Prostate gland (tissue), 2 donors: ENCODE measurements around the gene FAM193A. TPM values are rescaled to one million over a fixed set of nuclear protein-coding genes. Genes with fewer than 3 reads are reported as not detected.
"Not testable (repeated sequence)": the region's sequence is repeated elsewhere in the genome, so short reads cannot be mapped to it uniquely, and the experiment has no call there.

Source experiments
- DNase-seq: peaks from one replicate; pipeline ENCODE4 v3.0.0-alpha.2; 2019; ENCODE audit warnings: low spot score
- H3K27ac ChIP-seq, 2 donors: fragments of 200-600 bp; sonication (generic); 2 replicates each; pipeline ENCODE4 v1.5.1; 2017 to 2019
- H3K27me3 ChIP-seq: fragments of 200-600 bp; sonication (generic); replicated peaks from 2 replicates; pipeline ENCODE4 v1.5.1; 2019; ENCODE audit not compliant: insufficient read depth
- H3K36me3 ChIP-seq, 2 donors: fragments of 200-600 bp; sonication (generic); 1 replicate in 1 of 2; 2 replicates in 1 of 2; pipeline versions ENCODE4 v1.5.1 to v1.8.1; 2017 to 2019
- H3K4me1 ChIP-seq: fragments of 200-600 bp; sonication (generic); replicated peaks from 2 replicates; pipeline ENCODE4 v1.5.1; 2019
- H3K4me3 ChIP-seq, 2 donors: fragments of 200-600 bp; sonication (generic); 2 replicates each; pipeline ENCODE4 v1.5.1; 2017 to 2019
- H3K9me3 ChIP-seq: fragments of 200-600 bp; sonication (generic); 2 replicates; pipeline ENCODE4 v1.5.1; 2017
- POLR2A ChIP-seq: fragments of 450-650 bp; IDR thresholded peaks from one replicate; pipeline ENCODE4 v1.6.1; 2016; ENCODE audit warnings: antibody characterized with exemption, mild to moderate bottlenecking
- POLR2AphosphoS5 ChIP-seq: sonication (generic); formaldehyde crosslinking; IDR thresholded peaks from one replicate; pipeline ENCODE4 v1.6.1; 2017; ENCODE audit warnings: antibody characterized with exemption
- WGBS: methylation state at CpG from one replicate; pipeline ENCODE4 v1.1.5; 2018; 5-methylcytosine and 5-hydroxymethylcytosine counted together
- intact Hi-C: fragments of 100-400 bp; cut with DNase I; formaldehyde crosslinking; loops from one replicate; pipeline ENCODE4 v1.14.2; 2022
- total RNA-seq, 2 donors: library from RNA; depleted of rRNA; stranded (reverse); fragments of >200 nt; gene quantifications; one replicate each; pipeline ENCODE4 v1.1.0, GENCODE V29; 2016
- TF ChIP-seq, protein P1 (sequence below), 4 experiments: fragments of 200-600 bp in 2 of 4; fragments of 450-650 bp in 2 of 4; sonication (generic) in 2 of 4; IDR thresholded peaks; 1 replicate in 3 of 4; 2 replicates in 1 of 4; pipeline ENCODE4 v1.5.1; 2016 to 2019; ENCODE audit warnings: antibody characterized with exemption in 4 of 4, mild to moderate bottlenecking in 2 of 4, moderate library complexity in 2 of 4

Gene FAM193A
- total RNA-seq, 2 donors from 2014 or later: 24.1 to 53.1 TPM

DNA sequence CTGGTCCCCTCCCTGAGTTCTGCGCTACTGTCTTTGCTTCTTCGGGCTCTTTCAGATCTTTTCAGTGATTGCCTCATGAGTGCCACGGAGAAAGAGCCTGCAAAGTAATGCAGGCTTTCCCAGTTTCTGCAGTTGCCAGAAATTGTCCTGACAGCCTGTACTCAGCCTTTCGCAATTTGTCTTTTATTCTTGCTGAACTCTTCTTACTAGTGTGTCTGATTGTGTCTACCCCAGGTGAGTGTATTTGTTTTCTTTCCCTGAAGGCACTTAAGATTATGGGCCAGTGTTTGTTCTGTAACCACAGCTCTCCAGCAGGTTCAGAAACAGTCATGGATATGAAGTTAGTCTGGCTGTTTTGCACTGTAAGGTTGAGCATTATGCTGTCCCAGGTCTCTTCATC is 47.1 kb downstream of the FAM193A start:
- H3K27me3 ChIP-seq: no peaks in the 10 kb centered on the region
- H3K4me1 ChIP-seq: peaks cover 8% of the 10 kb centered on the region
- H3K27ac ChIP-seq: no peak overlapping the region
- no peaks in the 10 kb centered on the region for H3K9me3 ChIP-seq
- TF ChIP-seq POLR2AphosphoS5 (peak; percentile 70), POLR2A (no peak)
- WGBS: 8% methylated on average over 4 of the region's 4 CpGs
- H3K4me3 ChIP-seq: peak overlapping the region in 1 of 2 donors; percentile 1
- peak; percentile 36 for DNase-seq
- intact Hi-C loops: no loop called here
- H3K36me3 ChIP-seq: no peaks in the 10 kb centered on the region

DNA sequence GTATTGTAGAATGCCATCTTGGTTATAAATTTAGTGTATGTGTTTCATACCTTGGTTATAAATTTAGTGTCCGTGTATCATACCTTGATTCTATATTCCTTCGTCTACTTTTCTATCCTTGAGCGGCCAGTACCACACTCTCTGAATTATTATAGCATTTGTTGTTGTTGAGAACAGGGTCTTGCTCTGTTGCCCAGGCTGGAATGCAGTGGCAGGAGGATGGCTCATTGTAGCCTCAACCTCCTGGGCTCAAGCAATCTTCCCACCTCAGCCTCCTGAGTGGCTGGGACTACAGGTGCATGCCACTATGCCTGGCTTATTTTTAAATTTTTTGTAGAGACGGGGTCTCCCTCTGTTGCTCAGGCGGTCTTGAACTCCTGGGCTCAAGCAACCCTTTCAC is 50.1 kb downstream of the FAM193A start:
- Histone ChIP-seq H3K27me3 (no peaks in the 10 kb centered on the region), H3K27ac (no peak overlapping the region), H3K36me3 (no peaks in the 10 kb centered on the region), H3K9me3 (no peaks in the 10 kb centered on the region), H3K4me3 (no peak overlapping the region), H3K4me1 (peaks cover 8% of the 10 kb centered on the region)
- no peak for TF ChIP-seq POLR2AphosphoS5
- TF ChIP-seq, protein P1, sequence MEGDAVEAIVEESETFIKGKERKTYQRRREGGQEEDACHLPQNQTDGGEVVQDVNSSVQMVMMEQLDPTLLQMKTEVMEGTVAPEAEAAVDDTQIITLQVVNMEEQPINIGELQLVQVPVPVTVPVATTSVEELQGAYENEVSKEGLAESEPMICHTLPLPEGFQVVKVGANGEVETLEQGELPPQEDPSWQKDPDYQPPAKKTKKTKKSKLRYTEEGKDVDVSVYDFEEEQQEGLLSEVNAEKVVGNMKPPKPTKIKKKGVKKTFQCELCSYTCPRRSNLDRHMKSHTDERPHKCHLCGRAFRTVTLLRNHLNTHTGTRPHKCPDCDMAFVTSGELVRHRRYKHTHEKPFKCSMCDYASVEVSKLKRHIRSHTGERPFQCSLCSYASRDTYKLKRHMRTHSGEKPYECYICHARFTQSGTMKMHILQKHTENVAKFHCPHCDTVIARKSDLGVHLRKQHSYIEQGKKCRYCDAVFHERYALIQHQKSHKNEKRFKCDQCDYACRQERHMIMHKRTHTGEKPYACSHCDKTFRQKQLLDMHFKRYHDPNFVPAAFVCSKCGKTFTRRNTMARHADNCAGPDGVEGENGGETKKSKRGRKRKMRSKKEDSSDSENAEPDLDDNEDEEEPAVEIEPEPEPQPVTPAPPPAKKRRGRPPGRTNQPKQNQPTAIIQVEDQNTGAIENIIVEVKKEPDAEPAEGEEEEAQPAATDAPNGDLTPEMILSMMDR (IDR thresholded peaks at IDR 0.05): no peak
- TF ChIP-seq POLR2A: no peak
- DNase-seq: no peak
- 90% methylated on average over 5 of the region's 5 CpGs for WGBS
- intact Hi-C loops: no loop called here

DNA sequence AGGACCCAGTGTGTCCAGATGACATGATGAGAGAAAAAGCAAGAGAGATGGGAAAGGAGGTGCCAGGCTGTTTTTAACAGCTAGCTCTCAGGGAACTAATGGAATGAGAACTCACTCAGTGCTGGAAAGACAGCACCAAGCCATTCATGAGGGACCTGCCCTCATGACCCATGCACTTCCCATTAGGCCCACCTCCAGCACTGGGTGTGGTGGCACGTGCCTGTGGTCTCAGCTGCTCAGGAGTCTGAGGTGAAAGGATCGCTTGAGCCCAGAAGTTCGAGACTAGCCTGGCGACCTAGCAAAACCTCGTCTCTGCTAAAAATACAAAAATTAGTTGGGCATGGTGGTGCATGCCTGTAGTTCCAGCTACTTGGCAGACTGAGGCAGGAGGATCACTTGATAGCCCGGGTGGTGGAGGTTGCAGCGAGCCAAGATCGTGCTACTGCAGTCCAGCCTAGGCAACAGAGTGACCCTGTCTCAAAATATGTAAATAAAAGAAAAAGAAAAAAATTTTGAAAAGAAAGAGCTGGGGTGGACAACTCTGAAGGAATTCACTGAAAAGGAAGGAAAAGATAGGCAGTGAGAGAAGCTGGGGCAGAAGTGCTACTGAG is 50.9 kb downstream of the FAM193A start:
- H3K4me3 ChIP-seq: no peak overlapping the region
- intact Hi-C loops: no loop called here
- H3K27ac ChIP-seq: no peak overlapping the region
- H3K36me3 ChIP-seq: no peaks in the 10 kb centered on the region
- peaks cover 8% of the 10 kb centered on the region for H3K4me1 ChIP-seq
- TF ChIP-seq, protein P1 (IDR thresholded peaks at IDR 0.05): no peak
- TF ChIP-seq POLR2A (no peak), POLR2AphosphoS5 (no peak)
- H3K9me3 ChIP-seq: no peaks in the 10 kb centered on the region
- H3K27me3 ChIP-seq: no peaks in the 10 kb centered on the region
- WGBS: 41% methylated on average over 8 of the region's 8 CpGs
- no peak for DNase-seq

DNA sequence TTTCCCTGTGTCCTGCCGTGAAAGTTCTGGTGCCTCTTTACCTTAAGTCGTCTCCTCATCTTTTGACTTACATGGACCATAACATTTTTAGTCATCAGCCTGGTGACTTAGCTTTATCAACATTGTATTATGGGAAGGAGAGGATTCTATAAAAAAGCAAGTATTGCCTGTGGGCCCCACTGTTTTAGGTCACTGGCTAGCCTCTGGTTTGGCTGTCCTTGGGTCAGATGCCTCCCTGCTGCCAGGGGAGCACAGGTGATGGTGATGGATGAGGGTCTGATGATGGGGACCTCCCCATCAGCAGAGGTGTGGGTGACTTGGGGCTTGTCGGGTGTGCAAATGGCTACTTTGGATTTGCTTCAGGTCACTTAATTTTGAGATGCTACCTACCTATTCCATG is 51.8 kb downstream of the FAM193A start:
- no peak overlapping the region for H3K4me3 ChIP-seq
- no peaks in the 10 kb centered on the region for H3K9me3 ChIP-seq
- H3K4me1 ChIP-seq: peaks cover 2% of the 10 kb centered on the region
- H3K36me3 ChIP-seq: no peaks in the 10 kb centered on the region
- intact Hi-C loops: no loop called here
- TF ChIP-seq POLR2A (no peak), POLR2AphosphoS5 (no peak)
- TF ChIP-seq, protein P1 (IDR thresholded peaks at IDR 0.05): no peak
- no peaks in the 10 kb centered on the region for H3K27me3 ChIP-seq
- no peak for DNase-seq
- no peak overlapping the region for H3K27ac ChIP-seq
- 91% methylated on average over 3 of the region's 3 CpGs for WGBS

DNA sequence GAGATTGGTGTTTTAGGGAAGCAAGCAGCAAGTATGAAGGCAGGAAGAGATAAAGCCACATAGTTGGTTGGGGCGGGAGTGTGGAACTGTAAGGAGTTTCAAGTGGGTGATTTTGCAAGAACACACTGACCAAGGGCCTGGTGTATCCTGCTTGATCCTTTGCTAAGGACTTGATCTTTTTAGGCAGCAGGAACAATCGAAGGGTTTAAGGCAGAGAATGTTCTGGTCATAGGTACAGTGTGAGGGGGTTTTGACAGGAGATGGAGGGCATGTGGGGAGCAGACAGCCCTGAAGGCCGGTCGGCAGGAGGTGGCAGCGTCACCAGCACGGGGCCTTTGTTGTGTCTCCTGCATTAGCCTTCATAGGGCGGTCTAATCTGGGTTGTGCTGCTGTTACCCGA is 54.7 kb downstream of the FAM193A start:
- no peak overlapping the region for H3K4me3 ChIP-seq
- no peaks in the 10 kb centered on the region for H3K4me1 ChIP-seq
- TF ChIP-seq, protein P1 (IDR thresholded peaks at IDR 0.05): no peak
- TF ChIP-seq POLR2A (no peak), POLR2AphosphoS5 (no peak)
- DNase-seq: no peak
- intact Hi-C loops: no loop called here
- WGBS: 64% methylated on average over 8 of the region's 8 CpGs
- no peaks in the 10 kb centered on the region for H3K36me3 ChIP-seq
- H3K9me3 ChIP-seq: no peaks in the 10 kb centered on the region
- no peaks in the 10 kb centered on the region for H3K27me3 ChIP-seq
- no peak overlapping the region for H3K27ac ChIP-seq

DNA sequence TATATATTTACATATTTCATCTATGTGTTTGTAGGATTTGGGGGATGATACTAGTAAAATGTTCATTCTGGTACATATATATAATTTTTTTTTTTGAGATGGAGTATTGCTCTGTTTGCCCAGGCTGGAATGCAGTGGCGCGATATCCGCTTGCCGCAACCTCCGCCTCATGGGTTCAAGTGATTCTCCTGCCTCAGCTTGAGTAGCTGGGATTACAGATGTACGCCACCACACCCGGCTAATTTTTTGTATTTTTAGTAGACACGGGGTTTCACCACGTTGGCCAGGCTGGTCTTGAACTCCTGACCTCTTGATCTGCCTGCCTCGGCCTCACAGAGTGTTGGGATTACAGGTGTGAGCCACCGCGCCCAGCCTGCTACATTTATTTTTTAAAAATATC is 55.6 kb downstream of the FAM193A start:
- H3K9me3 ChIP-seq, DNase-seq, H3K4me3 ChIP-seq, H3K36me3 ChIP-seq, H3K27me3 ChIP-seq, H3K4me1 ChIP-seq, H3K27ac ChIP-seq, intact Hi-C loops: not testable (repeated sequence)
- WGBS: 94% methylated on average over 12 of the region's 12 CpGs
